GM19397 (cell line): Measurements from ENCODE around the gene MYO5C.
"Not testable (repeated sequence)": the region's sequence is repeated elsewhere in the genome, so short reads cannot be mapped to it uniquely, and the experiment has no call there.

Source experiments
- ATAC-seq: cut with Tn5 transposase; IDR thresholded peaks from one replicate; pipeline ENCODE4 v1.9.1; 2021; ENCODE audit warnings: mild to moderate bottlenecking, moderate library complexity; ENCODE audit not compliant: unreplicated experiment

MYO5C gene

DNA sequence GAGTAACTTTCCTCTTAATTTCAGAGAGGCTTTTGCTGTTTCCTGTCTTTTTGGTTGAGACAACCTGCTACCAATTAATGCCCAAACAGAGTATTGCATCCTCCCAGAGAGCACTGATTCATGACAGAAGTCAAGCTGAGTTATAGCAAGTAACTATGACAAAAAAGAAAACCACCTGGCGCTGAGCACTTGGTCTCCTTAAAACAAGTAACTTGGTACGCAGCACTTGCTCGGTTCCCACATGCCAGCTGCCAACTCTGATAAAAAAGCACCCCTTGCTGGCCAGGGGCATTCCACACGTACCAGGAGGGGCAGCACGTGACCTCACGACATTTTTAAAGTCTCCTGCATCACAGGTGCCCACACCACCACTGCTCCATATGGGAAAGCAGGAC lies 13.5 kb upstream of the MYO5C start:
- ATAC-seq, result peak; percentile 75

GRCh38 chr15:52308446-52309153 lies 13.0 kb upstream of the MYO5C start:
- ATAC-seq, result peak; percentile 80

DNA sequence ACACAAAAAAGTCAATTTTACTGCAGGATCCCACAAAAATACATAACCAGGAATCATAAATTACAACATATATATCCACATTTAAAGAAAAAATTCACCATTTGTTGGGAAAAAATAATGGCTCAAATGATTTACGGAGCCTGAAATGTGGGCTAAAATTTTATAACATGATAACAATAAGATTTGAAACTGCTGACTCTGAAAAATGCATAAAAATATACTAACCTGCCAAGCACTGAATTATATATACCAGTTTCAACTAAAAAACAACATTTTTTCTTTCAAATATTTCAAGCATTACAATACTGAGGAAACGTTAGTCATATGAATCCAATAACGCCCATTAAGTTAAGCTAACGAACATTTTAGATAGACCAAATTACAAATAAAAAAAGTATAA lies 12.2 kb upstream of the MYO5C start:
- no peak for ATAC-seq

- no peak for ATAC-seq
These were observed 10.7 kb upstream of the MYO5C start for GRCh38 chr15:52306270-52306669.

GRCh38 chr15:52303093-52303772 lies 7.6 kb upstream of the MYO5C start:
- no peak for ATAC-seq

DNA sequence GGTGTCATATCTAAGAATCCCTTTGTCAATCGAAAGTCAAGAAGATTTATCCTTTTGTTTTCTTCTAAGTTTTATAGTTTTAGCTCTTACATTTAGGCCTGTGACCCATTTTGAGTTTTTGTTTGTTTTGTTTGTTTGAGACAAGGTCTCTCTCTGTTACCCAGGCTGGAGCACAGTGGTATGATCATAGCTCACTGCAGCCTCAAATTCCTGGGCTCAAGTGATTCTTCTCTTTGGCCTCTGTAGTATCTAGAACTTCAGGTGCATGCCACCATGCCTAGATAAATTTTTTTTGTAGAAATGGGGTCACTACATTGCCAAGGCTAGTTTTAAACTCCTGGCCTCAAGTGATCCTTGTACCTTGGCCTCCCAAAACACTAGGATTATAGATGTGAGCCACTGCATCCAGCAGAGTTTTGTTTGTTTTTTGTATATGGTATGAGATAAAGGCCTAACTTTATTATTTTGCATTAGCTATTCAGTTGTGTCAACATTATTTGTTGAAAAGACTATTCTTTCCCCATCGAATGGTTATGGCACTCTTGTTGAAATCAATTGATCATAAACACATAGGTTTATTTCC lies 5.8 kb upstream of the MYO5C start:
- no peak for ATAC-seq

DNA sequence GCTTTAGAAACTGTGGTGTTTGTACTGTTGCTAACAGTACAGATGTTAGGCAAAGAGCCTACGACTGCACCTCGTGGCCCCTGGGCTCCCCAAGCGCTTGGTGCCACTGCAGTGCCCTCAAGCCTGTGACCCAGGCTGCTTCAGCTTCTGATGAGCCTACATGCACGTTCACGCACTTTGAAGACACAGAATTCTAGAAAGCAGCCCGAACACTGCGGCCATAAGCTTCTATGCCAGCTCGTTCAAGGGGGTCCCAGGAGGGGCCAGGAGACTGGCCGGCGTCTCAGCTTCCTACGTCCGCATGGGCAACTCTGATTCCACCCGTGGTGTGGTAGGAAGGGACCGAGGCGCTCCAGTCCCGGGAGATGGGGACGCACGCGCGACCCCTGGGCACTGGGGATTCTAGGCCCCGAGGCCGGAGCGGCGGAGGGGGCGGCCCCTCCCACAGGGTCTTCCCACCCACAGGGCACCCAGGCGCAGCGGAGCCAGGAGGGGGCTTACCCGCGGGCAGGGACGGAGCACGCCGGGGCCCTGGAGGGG lies 653 bp downstream of the MYO5C start:
- no peak for ATAC-seq

DNA sequence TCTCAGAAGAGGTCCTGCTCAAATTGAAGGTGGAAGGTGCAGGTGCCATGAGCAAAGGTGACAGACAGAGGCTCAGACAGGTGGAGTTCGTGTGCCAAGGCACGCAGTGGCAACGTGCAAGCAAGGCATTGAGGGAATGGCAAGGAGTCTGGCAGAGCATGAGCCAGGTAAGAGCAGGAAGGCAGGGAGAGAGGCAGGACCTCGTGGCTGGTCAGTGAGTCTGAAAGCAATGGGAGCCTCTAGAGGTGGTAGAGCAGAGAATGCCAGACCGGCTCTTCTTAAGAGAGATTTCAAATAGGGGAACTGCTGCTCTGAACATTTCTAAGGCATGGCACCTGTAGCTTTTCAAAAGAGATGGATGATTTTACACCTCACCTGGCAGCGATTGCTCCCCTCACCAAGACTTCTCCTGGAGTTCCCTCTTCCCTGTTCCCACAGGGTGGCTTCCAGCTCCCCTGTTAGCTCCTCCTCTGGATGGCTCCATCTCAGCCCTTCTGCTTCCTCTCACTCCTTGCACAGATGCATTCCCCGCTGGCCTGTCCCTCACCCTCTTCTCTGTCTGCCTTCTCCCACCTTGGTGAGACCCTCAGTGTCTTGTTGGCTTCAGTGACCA lies 2.7 kb downstream of the MYO5C start:
- no peak for ATAC-seq

GRCh38 chr15:52291204-52291603 lies 4.4 kb downstream of the MYO5C start:
- no peak for ATAC-seq

DNA sequence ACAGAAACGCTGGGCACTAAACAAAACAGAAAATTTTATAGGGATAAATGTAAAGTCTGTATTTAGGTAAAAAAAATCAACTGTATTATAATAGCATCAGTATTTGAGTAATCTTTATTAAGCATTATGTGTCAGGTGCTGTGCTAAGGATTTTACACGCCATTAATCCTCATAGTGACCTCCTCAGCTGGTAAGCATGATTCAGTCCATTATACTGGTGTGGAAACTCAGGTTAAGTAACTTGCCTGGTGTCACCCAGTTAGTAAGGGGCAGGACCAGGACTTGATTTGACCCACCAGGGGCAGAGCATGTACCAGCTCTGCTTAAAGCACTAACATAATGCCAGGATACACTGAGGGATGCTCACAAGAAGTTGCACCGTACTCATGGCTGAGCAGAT lies 4.8 kb downstream of the MYO5C start:
- no peak for ATAC-seq

GRCh38 chr15:52290329-52290728 lies 5.3 kb downstream of the MYO5C start:
- no peak for ATAC-seq

DNA sequence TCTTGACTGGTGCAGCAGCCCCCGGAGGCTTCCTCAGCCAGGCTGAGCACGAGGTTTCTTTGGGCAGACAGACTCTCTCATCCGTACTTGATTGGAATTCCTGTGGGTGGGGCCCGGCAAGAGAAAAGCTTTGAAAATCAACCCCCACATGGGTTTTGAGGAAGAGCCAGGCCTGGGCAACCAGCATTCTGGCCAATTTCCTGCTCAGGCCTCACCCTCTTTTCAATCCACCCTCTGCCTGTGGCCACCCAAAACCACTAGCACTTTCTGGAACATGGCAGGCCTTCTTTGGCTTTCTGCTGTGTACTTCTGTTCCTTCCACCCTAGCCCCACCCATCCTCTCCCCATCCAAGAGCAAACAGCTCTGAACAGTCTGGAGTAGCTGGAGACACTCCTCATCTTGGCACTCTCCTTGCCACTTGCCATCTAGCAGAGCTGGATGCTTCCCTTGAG lies 5.9 kb downstream of the MYO5C start:
- no peak for ATAC-seq

DNA sequence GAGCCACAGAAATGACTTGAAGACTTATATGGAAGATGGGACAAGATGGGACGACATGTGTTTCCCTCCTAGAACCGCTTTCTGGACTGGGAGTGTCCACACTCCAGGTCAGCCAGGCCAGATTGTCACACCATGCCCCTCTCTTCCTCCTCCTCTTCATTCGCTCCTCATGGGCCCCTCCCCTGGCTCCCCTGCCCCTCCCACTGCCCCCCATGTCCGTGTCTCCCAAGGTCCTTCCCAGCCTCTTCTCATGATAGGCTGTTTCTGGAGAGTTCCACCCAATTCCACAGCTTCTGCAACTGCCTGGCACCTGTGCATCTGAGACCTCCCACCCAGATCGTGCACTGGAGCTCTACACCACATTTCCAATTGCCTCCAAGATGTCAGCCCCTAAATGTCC lies 6.6 kb downstream of the MYO5C start:
- ATAC-seq, result no peak

- no peak for ATAC-seq
These were observed 7.3 kb downstream of the MYO5C start for GRCh38 chr15:52288051-52288942.

- no peak for ATAC-seq
These were observed 8.5 kb downstream of the MYO5C start for GRCh38 chr15:52287114-52287513.

DNA sequence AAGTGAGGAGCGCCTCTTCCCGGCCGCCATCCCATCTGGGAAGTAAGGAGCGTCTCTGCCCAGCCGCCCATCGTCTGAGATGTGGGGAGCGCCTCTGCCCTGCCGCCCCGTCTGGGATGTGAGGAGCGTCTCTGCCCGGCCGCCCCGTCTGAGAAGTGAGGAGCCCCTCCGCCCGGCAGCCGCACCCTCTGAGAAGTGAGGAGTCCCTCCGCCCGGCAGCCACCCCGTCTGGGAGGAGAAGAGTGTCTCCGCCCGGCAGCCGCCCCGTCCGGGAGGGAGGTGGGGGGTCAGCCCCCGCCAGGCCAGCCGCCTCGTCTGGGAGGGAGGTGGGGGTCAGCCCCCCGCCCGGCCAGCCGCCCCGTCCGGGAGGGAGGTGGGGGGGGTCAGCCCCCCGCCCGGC lies 9.7 kb downstream of the MYO5C start:
- ATAC-seq, result not testable (repeated sequence)

DNA sequence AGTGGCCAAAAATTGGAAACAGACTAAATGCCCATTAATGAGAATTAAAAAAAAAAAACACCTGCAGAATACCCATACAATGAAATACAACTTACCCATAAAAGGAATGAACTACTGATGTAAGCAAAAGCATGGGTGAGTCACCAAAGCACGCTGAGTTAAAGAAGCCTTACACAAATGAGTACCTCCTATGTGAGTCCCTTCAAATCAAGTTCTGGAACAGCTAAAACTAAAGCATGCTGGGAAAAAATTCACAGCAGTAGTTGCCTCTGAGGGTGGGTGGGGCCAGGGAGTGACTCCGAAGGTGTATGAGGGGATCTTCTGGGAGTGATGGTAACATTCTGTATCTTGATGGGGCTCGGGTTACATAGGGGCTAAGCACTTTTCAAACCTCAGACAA lies 11.4 kb downstream of the MYO5C start:
- no peak for ATAC-seq

GRCh38 chr15:52283281-52283680 lies 12.3 kb downstream of the MYO5C start:
- ATAC-seq, result no peak

- ATAC-seq, result no peak
These were observed 13.2 kb downstream of the MYO5C start for GRCh38 chr15:52282418-52282817.
